Measurements from ENCODE around the gene ABCA1. TPM values are rescaled to one million over a fixed set of nuclear protein-coding genes. Genes with fewer than 3 reads are reported as not detected.

Gene ABCA1
- total RNA-seq, 4 donors from 2014 or later, result 59.2 to 84.1 (median 80.5) TPM

GRCh38 chr9:104907278-104907951 lies 20.5 kb downstream of the ABCA1 start:
- TF ChIP-seq, protein P1, sequence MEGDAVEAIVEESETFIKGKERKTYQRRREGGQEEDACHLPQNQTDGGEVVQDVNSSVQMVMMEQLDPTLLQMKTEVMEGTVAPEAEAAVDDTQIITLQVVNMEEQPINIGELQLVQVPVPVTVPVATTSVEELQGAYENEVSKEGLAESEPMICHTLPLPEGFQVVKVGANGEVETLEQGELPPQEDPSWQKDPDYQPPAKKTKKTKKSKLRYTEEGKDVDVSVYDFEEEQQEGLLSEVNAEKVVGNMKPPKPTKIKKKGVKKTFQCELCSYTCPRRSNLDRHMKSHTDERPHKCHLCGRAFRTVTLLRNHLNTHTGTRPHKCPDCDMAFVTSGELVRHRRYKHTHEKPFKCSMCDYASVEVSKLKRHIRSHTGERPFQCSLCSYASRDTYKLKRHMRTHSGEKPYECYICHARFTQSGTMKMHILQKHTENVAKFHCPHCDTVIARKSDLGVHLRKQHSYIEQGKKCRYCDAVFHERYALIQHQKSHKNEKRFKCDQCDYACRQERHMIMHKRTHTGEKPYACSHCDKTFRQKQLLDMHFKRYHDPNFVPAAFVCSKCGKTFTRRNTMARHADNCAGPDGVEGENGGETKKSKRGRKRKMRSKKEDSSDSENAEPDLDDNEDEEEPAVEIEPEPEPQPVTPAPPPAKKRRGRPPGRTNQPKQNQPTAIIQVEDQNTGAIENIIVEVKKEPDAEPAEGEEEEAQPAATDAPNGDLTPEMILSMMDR (IDR thresholded peaks at IDR 0.05), result no peak
- TF ChIP-seq POLR2A (IDR thresholded peaks at IDR 0.05), result no peak
- TF ChIP-seq EP300 (IDR thresholded peaks at IDR 0.05), result no peak
- H3K4me1 ChIP-seq, result peaks cover 0 to 94% (median 59%) of the 10 kb centered on the region in 4 donors
- 50 to 64% methylated on average over 11 of the region's 11 CpGs for WGBS, 2 donors
- no peaks in the 10 kb centered on the region for H3K27me3 ChIP-seq
- H3K36me3 ChIP-seq, result peaks cover 0 to 7% (median 0%) of the 10 kb centered on the region in 3 donors
- no peak for DNase-seq (ENCODE audit: low spot score in 2 of 2)
- H3K4me3 ChIP-seq, result no peak overlapping the region
- H3K9me3 ChIP-seq, result no peaks in the 10 kb centered on the region
- H3K27ac ChIP-seq, result peak overlapping the region; percentile 7 to 75 (median 44)

DNA sequence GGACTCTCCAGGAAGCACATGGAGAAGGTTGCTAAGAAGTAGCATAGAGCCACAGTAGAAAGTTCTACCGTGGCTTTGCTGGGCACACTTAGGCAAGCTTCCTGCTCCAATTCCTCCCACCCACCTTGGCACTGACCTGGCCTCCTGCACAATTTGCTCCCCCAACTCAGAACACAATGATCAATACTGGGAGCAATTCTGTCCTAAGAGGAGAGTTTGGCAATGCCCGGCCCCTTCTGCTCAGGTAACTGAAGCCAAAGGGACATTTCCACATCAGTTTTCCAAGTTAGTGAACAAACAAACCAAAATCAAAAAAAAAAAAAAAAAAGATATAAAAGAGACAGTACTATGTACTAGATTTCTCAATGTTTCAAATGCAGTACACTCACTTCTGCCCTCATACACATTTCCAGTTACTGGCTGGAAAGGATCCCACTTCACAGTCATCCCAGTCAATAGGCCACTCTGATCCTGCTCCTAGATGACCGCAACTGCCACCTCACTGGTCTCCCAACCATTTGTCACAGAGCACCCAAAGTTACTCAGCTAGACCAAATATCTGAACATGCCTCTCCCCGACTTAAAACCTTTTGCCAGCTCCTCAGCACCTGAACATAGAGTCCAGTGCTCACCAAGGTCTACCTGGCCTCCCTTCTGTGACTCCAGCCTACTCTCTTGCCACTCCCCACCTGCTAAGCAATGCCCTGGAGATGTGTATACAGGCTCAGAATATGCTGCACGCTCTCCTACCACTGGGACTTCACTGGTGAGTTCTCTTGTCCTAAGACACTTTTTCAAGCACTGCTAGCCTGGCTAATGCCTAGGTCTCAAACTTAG lies 21.3 kb downstream of the ABCA1 start:
- peak in 1 of 2 donors; percentile 77 for DNase-seq (ENCODE audit: low spot score in 2 of 2)
- no peaks in the 10 kb centered on the region for H3K9me3 ChIP-seq
- no peaks in the 10 kb centered on the region for H3K27me3 ChIP-seq
- peaks cover 0 to 89% (median 58%) of the 10 kb centered on the region in 4 donors for H3K4me1 ChIP-seq
- peaks cover 0 to 15% (median 0%) of the 10 kb centered on the region in 3 donors for H3K36me3 ChIP-seq
- peak overlapping the region; percentile 7 to 75 (median 44) for H3K27ac ChIP-seq
- no peak overlapping the region for H3K4me3 ChIP-seq
- 74 to 75% methylated on average over 5 of the region's 5 CpGs for WGBS, 2 donors
- TF ChIP-seq, protein P1 (IDR thresholded peaks at IDR 0.05), result no peak
- TF ChIP-seq EP300 (IDR thresholded peaks at IDR 0.05), result peak in 1 of 2 donors; percentile 52

DNA sequence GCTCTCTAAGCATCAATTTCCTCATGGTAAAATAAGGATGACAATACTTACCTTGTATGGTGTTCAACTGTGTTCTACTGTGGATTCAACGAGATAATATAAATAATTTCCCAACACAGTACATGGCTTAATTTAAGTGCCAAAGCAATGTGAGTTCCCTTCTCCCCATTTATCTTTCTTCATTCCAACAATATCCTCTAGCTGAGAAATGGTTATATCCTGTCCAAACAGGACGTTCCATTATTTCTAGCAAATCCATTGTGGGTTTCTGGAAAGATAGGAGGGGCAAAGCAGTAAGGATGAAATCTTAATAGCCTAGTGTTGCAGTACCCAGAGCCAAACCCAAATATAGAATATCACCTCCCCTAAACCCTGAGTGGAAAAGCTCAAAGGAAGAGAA lies 22.0 kb downstream of the ABCA1 start:
- peak overlapping the region in 2 of 4 donors; percentile 72 to 75 for H3K27ac ChIP-seq
- no peaks in the 10 kb centered on the region for H3K27me3 ChIP-seq
- peaks cover 0 to 87% (median 57%) of the 10 kb centered on the region in 4 donors for H3K4me1 ChIP-seq
- DNase-seq (ENCODE audit: low spot score in 2 of 2), result no peak
- no peak overlapping the region for H3K4me3 ChIP-seq
- TF ChIP-seq POLR2A (IDR thresholded peaks at IDR 0.05), result no peak
- TF ChIP-seq, protein P1 (IDR thresholded peaks at IDR 0.05), result no peak
- H3K36me3 ChIP-seq, result peaks cover 0 to 22% (median 0%) of the 10 kb centered on the region in 3 donors
- H3K9me3 ChIP-seq, result no peaks in the 10 kb centered on the region
- WGBS, 2 donors, result 27 to 32% methylated on average over 2 of the region's 2 CpGs

- Histone ChIP-seq H3K27ac (peak overlapping the region in 2 of 4 donors; percentile 72 to 75), H3K36me3 (peaks cover 0 to 24% (median 0%) of the 10 kb centered on the region in 3 donors), H3K9me3 (no peaks in the 10 kb centered on the region), H3K4me3 (no peak overlapping the region), H3K4me1 (peaks cover 0 to 87% (median 52%) of the 10 kb centered on the region in 4 donors), H3K27me3 (no peaks in the 10 kb centered on the region)
- TF ChIP-seq EP300 (IDR thresholded peaks at IDR 0.05) (no peak), POLR2A (IDR thresholded peaks at IDR 0.05) (no peak)
- TF ChIP-seq, protein P1 (IDR thresholded peaks at IDR 0.05), result no peak
- no peak for DNase-seq (ENCODE audit: low spot score in 2 of 2)
- WGBS, 2 donors, result 43 to 48% methylated on average over 4 of the region's 4 CpGs
These were observed 22.6 kb downstream of the ABCA1 start for GRCh38 chr9:104905153-104905901.
